GM18868 (cell line): ENCODE measurements around the gene CCDC92B.
"Not testable (repeated sequence)": the region's sequence is repeated elsewhere in the genome, so short reads cannot be mapped to it uniquely, and the experiment has no call there.

Source experiments
- ATAC-seq: cut with Tn5 transposase; IDR thresholded peaks from one replicate; pipeline ENCODE4 v1.9.1; 2021; ENCODE audit warnings: mild to moderate bottlenecking, moderate library complexity; ENCODE audit not compliant: unreplicated experiment

The CCDC92B gene

DNA sequence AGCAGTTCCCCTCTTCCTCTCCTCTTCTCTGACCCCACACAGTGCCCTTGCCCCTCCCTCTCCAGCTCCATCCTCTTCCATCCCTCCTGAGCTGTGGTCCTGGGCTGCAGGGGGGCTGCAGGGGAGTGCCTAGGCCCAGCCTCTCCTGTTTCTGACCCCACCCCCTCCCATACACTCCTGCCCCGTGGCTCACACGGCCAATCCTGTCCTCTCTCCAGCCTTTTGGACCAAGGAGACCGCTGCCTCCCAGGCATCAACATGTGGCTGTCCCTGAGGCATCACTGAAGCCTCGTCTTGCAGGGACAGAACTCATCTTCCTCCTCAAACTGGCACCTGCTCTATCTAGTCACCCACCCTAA lies 44.6 kb downstream of the CCDC92B start:
- no peak for ATAC-seq

DNA sequence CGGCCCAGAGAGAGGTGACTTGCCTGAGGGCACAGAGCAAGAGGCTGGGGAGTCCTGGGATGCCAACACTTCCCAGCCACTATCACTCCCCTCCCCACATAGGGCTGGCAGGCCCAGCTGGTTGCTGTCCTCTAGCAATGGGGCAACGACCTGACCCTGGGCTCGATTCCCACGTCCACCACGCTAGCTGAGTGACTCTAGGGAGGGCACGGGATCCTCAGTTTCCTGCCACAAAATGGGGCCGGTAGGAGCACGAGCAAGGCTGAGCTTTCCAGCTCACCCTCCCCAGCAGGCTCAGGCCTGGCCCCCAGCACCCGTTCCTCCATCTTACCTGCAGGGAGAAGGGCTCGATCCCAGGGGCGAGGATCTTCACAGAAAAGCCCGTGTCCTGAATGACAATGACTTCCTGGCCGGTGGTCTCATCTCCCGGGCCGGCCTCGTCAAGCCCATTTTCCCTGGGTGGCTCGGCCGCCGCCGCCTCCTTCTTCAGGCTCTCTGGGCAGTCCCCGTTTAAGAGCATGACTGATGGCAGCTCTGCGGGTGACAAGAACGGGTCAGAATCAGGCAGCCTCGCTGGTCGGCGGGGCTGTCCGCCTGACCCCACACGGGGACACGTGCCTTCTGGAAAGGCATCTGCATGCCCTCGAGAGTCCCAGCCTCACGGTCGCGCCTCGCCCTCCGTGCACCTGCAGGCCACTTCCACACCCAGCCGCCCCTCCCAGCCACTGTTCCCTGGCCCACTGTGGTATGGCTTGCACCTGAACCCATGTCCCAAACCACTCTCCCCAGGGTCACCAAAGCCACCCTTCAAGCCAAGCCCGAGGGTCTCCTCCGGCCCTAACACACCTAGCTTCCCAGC lies 45.2 kb downstream of the CCDC92B start:
- ATAC-seq: no peak

DNA sequence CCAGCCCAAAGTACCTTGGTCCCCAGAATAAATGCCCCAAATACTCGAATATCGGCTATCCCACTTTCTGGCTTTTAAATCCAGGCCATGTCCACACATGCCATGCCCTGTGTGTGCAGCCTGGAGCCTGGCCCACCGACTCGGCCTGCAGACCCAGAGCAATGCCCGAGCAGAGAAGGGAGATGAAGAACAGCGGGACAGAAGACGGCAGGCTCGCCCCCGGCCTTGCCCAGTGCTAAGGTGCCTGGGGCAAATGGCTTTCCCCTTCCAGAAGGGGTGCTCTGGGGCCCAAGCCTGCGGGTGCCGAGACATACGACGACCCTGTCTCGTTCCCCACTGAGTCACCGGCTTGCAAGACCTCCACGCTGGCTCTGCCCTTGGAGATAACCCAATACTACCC lies 45.8 kb downstream of the CCDC92B start:
- no peak for ATAC-seq

GRCh38 chr17:2703181-2703580 lies 46.3 kb downstream of the CCDC92B start:
- ATAC-seq: no peak

DNA sequence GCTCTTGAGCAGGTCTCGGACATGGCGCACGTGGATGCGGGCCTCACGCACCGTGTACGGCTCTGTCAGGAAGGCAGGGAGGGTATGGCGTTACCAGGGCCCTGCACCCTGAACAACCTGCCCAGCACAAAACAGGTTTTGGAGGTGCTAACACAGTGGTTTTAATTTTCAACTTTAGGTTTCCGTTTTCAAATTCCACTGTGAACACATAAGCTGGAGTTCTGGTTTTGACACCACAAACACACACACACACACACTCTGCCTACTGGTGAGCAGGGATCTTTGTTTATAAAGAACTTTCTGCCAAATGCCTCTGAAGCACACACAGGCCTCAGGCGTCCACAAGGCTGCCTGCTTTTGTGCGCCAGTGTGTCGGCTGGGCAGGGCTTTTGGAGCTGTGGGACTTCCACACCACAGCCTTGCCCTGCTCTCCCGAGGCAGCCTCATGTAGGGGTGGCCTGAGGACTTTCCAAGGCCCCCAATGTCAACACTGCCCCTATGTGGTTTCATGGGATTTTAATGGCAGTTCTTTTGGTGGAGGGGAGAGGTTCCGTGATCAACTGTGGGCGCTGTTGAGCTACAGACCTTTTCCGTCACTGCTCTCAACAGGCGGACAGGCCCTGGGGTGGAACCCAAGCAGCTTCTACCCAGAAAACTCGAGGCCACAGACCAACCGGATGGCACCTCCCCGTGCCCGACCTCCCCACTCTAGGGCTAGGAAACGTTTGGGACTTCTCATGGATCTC lies 47.3 kb downstream of the CCDC92B start:
- ATAC-seq: no peak

GRCh38 chr17:2701161-2701995 lies 48.1 kb downstream of the CCDC92B start:
- ATAC-seq: no peak

- ATAC-seq: no peak
Observed at GRCh38 chr17:2700491-2701141, 48.8 kb downstream of the CCDC92B start.

GRCh38 chr17:2700030-2700490 lies 49.4 kb downstream of the CCDC92B start:
- no peak for ATAC-seq

DNA sequence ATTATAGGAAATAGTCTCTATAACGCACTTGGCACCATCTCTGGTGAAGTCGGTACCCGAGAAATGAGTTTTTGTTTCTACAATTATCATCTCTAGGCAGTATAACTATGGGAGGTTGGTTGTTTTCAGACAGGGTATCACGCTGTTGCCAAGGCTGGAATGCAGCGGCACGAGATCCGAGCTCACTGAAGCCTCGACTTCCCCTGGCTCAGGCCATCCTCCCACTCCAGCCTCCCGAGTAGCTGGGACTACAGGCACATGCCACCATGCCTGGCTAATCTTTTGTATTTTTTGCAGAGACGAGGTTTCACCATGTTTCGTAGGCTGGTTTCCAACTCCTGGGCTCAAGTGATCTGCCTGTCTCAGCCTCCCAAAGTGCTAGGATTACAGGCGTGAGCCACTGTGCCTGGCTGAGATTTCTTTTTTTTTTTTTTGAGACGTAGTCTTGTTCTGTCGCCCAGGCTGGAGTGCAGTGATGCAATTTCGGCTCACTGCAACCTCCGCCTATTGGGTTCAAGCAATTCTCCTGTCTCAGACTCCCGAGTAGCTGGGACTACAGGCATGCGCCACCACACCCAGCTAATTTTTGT lies 50.1 kb downstream of the CCDC92B start:
- not testable (repeated sequence) for ATAC-seq

GRCh38 chr17:2697611-2698162 lies 51.8 kb downstream of the CCDC92B start:
- no peak for ATAC-seq

- ATAC-seq: no peak
Observed at GRCh38 chr17:2695961-2696760, 53.3 kb downstream of the CCDC92B start.

DNA sequence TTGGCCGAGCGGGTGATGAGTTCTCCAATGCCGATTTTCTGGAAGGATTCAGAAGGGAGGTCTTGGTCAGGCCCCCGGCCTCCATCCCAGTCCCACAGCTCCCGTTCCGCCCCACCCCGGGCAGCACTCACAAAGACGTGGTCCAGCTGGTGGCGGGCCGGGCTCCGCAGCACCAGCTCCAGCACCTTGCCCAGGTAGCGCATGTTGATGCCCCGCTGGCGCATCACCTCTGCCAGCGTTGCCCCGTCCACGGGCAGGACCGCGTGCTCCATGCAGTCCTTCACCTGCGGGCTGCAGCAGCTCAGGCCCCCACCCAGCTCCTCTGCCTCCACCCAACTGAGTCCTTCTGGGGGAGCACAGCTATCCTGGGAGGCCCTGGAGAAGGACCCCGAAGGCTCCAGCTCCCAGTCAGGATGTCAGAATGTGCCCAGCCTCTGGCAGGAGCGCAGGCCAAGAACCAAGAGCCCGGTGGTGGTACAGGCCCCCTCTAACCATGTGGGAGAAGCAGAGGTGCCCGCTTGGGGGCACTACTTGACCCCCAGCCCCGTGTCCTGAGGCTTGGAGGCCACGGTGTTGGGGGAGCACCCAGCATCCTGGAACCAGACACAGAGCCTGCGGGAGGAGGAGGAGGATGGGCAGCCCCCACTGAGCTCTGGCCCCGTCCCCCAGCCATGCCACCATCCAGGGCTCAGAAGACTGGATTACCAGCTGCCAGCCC lies 54.0 kb downstream of the CCDC92B start:
- ATAC-seq: no peak

- no peak for ATAC-seq
Observed at GRCh38 chr17:2694381-2695242, 54.8 kb downstream of the CCDC92B start.

GRCh38 chr17:2693561-2694380 lies 55.7 kb downstream of the CCDC92B start:
- no peak for ATAC-seq

DNA sequence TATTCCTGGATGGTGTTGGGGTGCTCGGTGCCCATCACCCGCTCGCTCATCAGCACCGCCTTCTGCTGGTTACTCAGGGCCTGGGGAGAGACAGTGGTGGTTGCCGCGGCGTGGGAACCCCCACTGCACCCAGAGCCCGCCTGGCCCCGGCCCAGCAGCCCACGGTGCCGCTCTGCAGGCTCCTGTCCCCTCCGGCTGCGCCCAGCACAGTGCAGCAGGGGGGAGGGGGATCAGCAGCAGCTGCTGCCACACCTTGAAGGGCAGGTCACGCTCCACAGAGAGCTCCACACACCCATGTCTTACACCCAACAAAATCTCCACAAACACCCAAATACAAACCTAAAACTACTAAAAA lies 56.7 kb downstream of the CCDC92B start:
- ATAC-seq: no peak

DNA sequence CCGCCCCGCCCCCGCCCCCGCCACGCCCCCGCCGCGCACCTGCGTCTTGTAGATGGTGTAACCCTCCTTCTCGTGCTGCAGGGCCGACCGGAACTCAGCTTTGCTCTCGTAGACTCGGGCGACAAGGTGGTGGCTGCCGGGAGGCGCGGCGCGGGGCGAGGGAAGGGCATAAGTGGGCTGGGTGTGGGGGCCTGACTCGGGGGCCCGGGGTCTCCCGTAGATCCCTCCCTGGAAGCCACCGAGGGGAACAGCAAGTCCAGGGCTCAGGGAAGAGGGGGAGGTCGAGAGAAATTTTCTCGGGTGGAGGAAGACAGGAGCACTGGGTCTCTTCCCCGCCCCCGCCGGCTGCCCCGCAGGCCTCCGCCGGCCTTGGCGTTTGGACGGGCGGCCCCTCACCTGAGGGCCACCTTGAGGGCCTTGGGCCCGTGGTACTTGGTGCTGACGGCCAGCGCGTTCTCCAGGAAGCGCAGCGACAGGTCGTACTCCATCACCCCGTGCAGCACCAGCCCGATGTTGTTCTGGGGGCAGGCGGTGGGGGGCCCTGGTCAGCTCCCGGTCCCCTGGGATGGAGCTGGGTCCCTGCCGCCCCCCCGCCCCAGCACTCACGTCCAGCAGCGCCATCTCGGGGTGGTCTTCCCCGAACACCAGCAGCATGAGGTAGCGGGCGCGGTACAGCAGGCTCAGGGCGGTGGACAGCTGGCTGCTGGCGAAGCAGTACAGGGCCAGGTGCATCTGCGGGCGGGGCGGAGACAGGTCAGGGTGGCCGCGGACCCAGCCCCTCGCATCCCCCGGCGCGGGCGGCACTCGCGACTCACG lies 57.3 kb downstream of the CCDC92B start:
- no peak for ATAC-seq
